Epithelial cell of proximal tubule (primary cell): Measurements from ENCODE around the gene ASCC2. TPM values are rescaled to one million over a fixed set of nuclear protein-coding genes. Genes with fewer than 3 reads are reported as not detected.
A peak's percentile ranks its signal among the peaks of the same experiment; 100 is the strongest.

Source experiments
- DNase-seq: peaks from one replicate; pipeline ENCODE4 v3.0.0-alpha.2; 2011; ENCODE audit warnings: low read depth
- H3K4me3 ChIP-seq: 2 replicates; pipeline ENCODE4 v1.5.1; 2011; ENCODE audit warnings: low read depth, mild to moderate bottlenecking, low read length
- total RNA-seq: library from RNA; depleted of rRNA; stranded (reverse); fragments of >200 nt; gene quantifications from 2 replicates; pipeline ENCODE4 v1.2.3, GENCODE V29; 2015
- TF ChIP-seq, protein P1 (sequence below): conservative IDR thresholded peaks from 2 replicates; pipeline ENCODE4 v1.5.1; 2012; ENCODE audit warnings: low read depth, mild to moderate bottlenecking, low read length

Gene ASCC2
- total RNA-seq, 1 donor from 2014 or later: 24.0 TPM

DNA sequence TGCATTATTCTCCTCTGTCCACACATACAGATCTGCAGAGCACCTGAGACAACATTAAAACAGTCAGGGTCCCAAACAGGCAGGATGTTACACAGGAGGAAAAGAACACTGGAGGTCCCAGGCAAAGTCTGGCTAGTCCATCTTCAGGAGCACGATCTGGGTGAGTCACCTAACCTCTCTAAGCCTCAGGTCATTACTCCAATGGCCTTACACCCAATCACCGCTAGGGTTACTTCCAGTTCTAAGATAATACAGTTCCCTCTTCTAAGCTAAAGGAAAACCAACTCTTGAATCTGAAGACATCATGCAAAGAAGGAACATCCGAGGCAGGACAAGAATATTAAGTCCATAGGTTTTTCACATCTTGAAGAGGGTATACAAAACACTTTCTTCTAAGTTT, 24.5 kb downstream of the ASCC2 start:
- H3K4me3 ChIP-seq: no peak overlapping the region
- TF ChIP-seq, protein P1, sequence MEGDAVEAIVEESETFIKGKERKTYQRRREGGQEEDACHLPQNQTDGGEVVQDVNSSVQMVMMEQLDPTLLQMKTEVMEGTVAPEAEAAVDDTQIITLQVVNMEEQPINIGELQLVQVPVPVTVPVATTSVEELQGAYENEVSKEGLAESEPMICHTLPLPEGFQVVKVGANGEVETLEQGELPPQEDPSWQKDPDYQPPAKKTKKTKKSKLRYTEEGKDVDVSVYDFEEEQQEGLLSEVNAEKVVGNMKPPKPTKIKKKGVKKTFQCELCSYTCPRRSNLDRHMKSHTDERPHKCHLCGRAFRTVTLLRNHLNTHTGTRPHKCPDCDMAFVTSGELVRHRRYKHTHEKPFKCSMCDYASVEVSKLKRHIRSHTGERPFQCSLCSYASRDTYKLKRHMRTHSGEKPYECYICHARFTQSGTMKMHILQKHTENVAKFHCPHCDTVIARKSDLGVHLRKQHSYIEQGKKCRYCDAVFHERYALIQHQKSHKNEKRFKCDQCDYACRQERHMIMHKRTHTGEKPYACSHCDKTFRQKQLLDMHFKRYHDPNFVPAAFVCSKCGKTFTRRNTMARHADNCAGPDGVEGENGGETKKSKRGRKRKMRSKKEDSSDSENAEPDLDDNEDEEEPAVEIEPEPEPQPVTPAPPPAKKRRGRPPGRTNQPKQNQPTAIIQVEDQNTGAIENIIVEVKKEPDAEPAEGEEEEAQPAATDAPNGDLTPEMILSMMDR: peak; percentile 11
- DNase-seq: no peak

DNA sequence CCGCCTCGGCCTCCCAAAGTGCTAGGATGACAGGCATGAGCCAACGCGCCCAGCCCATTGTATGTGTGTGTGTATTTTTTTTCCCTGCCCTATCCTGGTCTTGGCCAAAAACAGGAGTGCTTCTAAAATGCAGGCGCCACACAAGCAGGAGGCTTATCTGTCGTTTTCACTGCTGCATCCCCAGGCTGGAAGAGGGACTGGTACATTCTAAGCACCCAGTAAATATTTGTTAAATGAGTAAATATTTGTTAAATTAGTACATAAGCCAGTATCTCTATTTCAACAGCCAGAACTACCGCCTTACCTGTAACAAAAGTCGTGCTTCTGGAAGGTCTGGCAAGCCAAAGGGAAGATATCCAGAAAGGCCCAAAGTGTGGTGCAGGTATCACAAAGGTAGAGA, 24.9 kb downstream of the ASCC2 start:
- no peak overlapping the region for H3K4me3 ChIP-seq
- DNase-seq: no peak
- TF ChIP-seq, protein P1: no peak

DNA sequence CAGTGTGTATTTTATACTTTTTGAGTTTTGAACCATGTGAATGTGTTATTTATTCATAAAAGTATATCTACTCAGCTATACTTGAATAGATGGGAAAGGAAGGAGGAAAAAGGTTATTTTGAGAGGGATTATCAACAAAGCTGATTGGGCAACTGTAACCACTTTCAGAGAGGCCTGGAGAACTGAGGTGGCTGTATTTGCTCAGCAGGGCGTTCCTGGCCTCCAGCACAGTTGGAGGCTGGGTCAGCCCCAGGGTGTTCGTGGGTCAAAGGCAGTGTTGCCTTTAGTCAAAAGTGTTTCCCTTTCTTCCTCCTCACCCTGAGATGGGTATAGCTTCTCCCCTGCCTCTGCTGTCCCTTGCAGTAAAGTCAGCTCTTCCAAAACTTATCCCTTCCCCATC, 26.7 kb downstream of the ASCC2 start:
- H3K4me3 ChIP-seq: no peak overlapping the region
- DNase-seq: no peak
- TF ChIP-seq, protein P1: no peak

DNA sequence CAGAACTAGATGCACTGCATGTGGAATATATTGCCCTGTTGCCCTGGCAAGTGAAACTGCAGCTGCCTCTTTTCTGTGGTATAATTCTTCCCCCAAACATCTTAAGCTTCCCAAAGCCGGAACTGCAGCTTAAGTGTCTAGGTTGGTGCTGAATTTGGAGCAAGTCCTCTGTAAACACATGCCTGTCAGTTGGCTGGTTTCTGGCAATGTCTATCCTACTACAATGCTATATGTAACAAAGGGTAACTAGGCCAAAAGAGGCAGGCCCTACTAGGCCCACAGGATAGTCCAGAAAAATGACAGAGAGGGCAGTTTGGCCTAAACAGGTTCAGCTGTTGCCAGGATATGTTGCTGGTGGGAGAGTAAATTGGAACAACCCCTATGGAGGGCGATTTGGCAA, 27.9 kb downstream of the ASCC2 start:
- no peak overlapping the region for H3K4me3 ChIP-seq
- TF ChIP-seq, protein P1: no peak
- DNase-seq: no peak

DNA sequence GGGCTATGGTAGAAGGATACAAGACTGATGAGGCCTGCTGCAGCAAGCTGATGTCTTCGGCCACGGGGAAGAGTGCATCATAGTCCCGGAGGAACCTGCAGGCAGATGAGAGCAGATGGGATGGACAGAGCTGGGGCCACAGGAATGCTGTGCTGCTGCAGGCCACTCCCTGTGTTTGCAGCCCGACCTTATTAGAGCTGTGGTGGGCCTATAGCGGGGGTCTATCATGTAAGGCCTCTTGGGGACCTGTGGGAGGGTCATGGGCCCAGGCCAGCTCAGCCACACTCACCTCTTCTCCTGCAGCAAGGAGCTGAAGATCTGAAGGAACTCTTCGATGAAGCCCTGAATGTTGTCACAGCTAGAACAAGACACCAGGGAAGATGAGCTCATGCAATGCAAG, 31.9 kb downstream of the ASCC2 start:
- TF ChIP-seq, protein P1: no peak
- no peak for DNase-seq

DNA sequence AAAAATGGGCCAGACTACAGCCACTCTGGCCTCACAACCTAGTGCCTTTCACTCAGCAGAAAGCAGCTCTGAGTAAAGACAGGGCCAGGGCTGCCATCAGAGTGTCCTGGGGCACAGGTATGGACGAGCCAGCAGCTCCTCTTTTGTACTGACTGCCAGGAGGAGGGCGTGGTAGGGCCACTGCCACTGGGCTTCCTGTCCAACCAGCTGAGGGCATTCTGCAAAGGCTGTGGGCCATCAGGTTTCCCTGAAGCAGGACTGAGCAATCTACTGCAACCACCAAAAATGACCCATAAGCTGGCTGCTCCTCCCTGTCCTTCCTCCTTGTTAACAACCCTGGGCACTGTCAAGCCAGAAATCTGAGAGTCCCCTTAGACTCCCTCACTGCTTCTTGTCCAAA, 33.1 kb downstream of the ASCC2 start:
- no peak for DNase-seq
- TF ChIP-seq, protein P1: no peak
- H3K4me3 ChIP-seq: no peak overlapping the region

More for the DNA sequence above, 31.9 kb downstream of the ASCC2 start:
- no peak overlapping the region for H3K4me3 ChIP-seq

DNA sequence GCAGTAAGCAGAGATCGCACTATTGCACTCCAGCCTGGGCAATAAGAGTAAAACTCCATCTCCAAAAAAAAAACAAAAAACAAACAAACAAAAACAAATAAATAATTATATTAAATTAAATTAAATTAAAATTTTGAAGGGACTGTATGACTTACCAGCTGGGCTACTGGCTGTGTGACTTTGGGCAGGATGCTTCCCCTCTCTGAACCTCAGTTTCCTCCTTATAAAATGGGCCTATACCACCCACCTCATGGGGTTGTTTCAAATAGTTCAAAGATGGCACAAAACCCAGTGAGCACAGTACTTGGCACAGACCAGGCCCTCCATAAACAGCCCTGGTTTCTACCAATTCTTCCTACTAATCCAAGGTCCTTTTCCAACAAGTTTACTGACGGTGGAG, 34.9 kb downstream of the ASCC2 start:
- no peak for DNase-seq
- H3K4me3 ChIP-seq: no peak overlapping the region
- TF ChIP-seq, protein P1: no peak
